ENCODE data around the gene OCSTAMP. TPM values are rescaled to one million over a fixed set of nuclear protein-coding genes. Genes with fewer than 3 reads are reported as not detected.

OCSTAMP gene
- total RNA-seq, 1 donor from 2014 or later, result 0.17 TPM

GRCh38 chr20:46520976-46521579 is 29.4 kb downstream of the OCSTAMP start:
- intact Hi-C loops (cut with micrococcal nuclease), result loop anchor here (1.0 kb wide), 4 partner anchors 24 to 231 kb away; no protein-coding TSS in a partner anchor

- intact Hi-C loops (cut with micrococcal nuclease), result no loop called here
These were observed 29.9 kb downstream of the OCSTAMP start for GRCh38 chr20:46520540-46520939.

- intact Hi-C loops (cut with micrococcal nuclease), result no loop called here
These were observed 30.9 kb downstream of the OCSTAMP start for GRCh38 chr20:46519471-46520068.

- intact Hi-C loops (cut with micrococcal nuclease), result no loop called here
These were observed 37.3 kb downstream of the OCSTAMP start, which contains the start of gene ZNF334 for GRCh38 chr20:46512943-46513844. ZNF334 (minus strand) TSS chr20:46513559; CDS start chr20:46512102, 1,457 bp downstream.

- intact Hi-C loops (cut with micrococcal nuclease), result no loop called here
These were observed 40.9 kb downstream of the OCSTAMP start for GRCh38 chr20:46509523-46509922.

GRCh38 chr20:46507760-46508407 is 42.6 kb downstream of the OCSTAMP start:
- intact Hi-C loops (cut with micrococcal nuclease), result no loop called here

GRCh38 chr20:46505506-46505905 is 44.9 kb downstream of the OCSTAMP start:
- intact Hi-C loops (cut with micrococcal nuclease), result no loop called here

- intact Hi-C loops (cut with micrococcal nuclease), result no loop called here
These were observed 48.5 kb downstream of the OCSTAMP start for GRCh38 chr20:46501961-46502360.

- intact Hi-C loops (cut with micrococcal nuclease), result no loop called here
These were observed 49.0 kb downstream of the OCSTAMP start for GRCh38 chr20:46501337-46501942.

GRCh38 chr20:46494077-46494476 is 56.4 kb downstream of the OCSTAMP start:
- intact Hi-C loops (cut with micrococcal nuclease), result no loop called here

- intact Hi-C loops (cut with micrococcal nuclease), result no loop called here
These were observed 59.1 kb downstream of the OCSTAMP start for GRCh38 chr20:46491354-46491753.

Other genes starting within 250 kb of the OCSTAMP start
- gene CDH22, start 242.2 kb downstream of the OCSTAMP start, total RNA-seq, result not detected in 2 replicates
- 97.7 and 112 TPM in 2 replicates for gene ELMO2, start 144.0 kb downstream of the OCSTAMP start, total RNA-seq
- gene ZNF334, start 37.1 kb downstream of the OCSTAMP start, total RNA-seq, result 1.3 and 1.6 TPM in 2 replicates
- 0.12 and 0.17 TPM in 2 replicates for gene SLC13A3, start 100.8 kb upstream of the OCSTAMP start, total RNA-seq
- gene TP53RK, start 138.8 kb upstream of the OCSTAMP start, total RNA-seq, result 17.3 and 17.8 TPM in 2 replicates
- gene SLC2A10, start 159.0 kb upstream of the OCSTAMP start, total RNA-seq, result not detected in 2 replicates

Measured in T-helper 1 cell treated with Interleukin-12 subunit alpha and Interleukin-12 subunit beta and Interleukin-4 antibody, amounts not matched to agents 30 ng/mL and 1 ng/mL, for 36 hours (primary cell).